ENCODE measurements around the gene ZNF367.

ZNF367 gene

DNA sequence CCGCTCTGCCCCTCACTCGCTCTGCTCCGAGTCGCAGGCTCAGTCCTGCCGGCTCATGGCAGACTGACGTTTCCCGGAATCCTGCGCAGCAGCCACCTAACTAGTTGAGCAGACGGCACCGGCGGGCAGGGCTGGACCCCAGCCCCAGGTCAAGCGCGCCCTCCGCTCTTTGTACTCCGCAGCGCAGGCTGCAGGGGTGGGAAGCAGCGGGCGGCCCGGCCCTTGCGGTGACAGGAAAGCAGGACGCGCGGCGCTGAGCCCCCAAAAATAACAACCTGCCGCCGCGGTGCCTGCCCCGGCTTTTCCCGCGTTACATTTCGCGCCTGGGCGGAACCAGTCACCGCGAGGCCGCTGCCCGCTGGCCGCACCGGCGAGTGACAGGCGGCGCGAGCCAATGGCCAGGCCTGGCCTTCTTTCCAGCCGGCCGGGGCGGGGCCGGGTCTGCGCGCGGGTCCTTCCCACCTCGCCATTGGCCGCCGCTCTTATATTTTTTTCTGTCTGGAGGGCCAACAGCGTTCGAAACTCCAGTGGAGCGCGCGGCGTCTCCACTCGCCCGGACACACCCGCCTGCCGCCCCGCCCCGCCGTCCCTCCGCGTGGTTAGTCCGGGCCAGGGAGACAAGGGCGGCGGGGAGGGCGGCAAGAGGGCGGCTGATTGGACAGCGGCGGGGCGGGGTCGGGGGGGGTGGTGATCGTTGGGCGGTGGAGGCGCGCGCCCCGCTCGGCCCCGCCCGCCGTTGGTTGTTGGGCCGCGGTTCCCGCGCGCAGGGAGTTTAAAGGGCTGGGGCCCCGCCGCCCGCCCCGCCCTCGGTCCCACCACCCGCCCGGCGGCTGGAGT lies at the start of gene ZNF367:
Gene ZNF367, minus strand, starts transcription at position 288 of the 837 bp plus-strand sequence. CDS start 338 bp downstream, outside the sequence.
- Histone ChIP-seq H3K9ac (peak within 1 kb of the TSS; percentile 98), H3K27me3 (no peaks in the 10 kb centered on the region), H3K27ac (peak within 1 kb of the TSS; percentile 98), H3K4me3 (peak within 1 kb of the TSS; percentile 89), H3K4me1 (peaks cover 56% of the 10 kb centered on the region), H3K36me3 (no peaks in the 10 kb centered on the region), H3K4me2 (peak within 1 kb of the TSS; percentile 90), H4K20me1 (peaks cover 38% of the 10 kb centered on the region), H3K9me3 (no peaks in the 10 kb centered on the region)
- TF ChIP-seq Cebpa-rat (IDR thresholded peaks at IDR 0.05): no peak

DNA sequence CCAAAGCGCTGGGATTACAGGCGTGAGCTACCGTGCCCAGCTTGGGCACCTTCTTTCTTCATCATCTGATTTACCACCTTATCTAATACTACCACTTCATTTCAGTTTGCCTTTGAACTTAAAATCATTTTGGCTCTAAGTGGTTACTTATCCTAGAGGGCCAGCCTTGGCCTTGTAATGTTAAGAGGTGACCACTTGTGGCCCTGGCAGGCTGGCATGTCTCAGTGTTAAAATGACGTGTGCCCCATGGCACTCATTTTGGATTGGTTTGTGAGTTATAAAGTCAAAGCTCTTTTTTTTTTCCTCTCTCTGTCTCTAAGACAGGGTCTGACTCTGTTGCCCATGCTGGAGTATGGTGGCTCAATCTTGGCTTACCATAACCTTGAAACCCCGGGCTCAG lies 49.6 kb upstream of the ZNF367 start:
- H3K27ac ChIP-seq: no peak overlapping the region
- TF ChIP-seq Cebpa-rat (IDR thresholded peaks at IDR 0.05): no peak
- no peaks in the 10 kb centered on the region for H3K27me3 ChIP-seq
- H3K4me3 ChIP-seq: no peak overlapping the region
- no peaks in the 10 kb centered on the region for H4K20me1 ChIP-seq
- H3K4me2 ChIP-seq: no peak overlapping the region
- no peak overlapping the region for H3K9ac ChIP-seq
- H3K36me3 ChIP-seq: 0 out of 2 replicates have a peak, but pooled peaks cover 6% of the 10 kb centered on the region
- H3K4me1 ChIP-seq: no peaks in the 10 kb centered on the region
- H3K9me3 ChIP-seq: no peaks in the 10 kb centered on the region

- TF ChIP-seq Cebpa-rat (IDR thresholded peaks at IDR 0.05): no peak
- H3K36me3 ChIP-seq: no peaks in the 10 kb centered on the region
- H3K27me3 ChIP-seq: no peaks in the 10 kb centered on the region
- H3K27ac ChIP-seq: no peak overlapping the region
- no peak overlapping the region for H3K9ac ChIP-seq
- no peaks in the 10 kb centered on the region for H3K9me3 ChIP-seq
- H3K4me1 ChIP-seq: no peaks in the 10 kb centered on the region
- H3K4me3 ChIP-seq: no peak overlapping the region
- H4K20me1 ChIP-seq: no peaks in the 10 kb centered on the region
- H3K4me2 ChIP-seq: no peak overlapping the region
Measured at GRCh38 chr9:96464426-96464825, 46.3 kb upstream of the ZNF367 start.

DNA sequence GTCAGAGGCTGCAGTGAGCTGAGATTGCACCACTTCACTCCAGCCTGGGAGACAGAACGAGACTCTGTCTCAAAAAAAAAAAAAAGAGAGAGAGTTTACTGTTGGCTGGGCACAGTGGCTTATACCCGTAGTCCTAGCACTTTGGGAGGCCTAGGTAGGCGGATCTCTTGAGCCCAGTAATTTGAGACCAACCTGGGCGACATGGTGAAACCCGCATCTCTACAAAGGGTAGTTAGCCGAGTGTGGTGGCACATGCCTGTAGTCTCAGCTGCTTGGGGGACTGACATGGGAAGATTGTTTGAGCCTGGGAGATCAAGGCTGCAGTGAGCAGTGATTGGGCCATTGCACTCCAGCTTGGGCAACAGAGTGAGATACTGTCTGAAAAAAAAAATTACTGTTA lies 44.4 kb upstream of the ZNF367 start:
- H3K27ac ChIP-seq: no peak overlapping the region
- no peak for TF ChIP-seq Cebpa-rat (IDR thresholded peaks at IDR 0.05)
- no peaks in the 10 kb centered on the region for H3K9me3 ChIP-seq
- H3K27me3 ChIP-seq: no peaks in the 10 kb centered on the region
- H3K4me3 ChIP-seq: no peak overlapping the region
- no peak overlapping the region for H3K4me2 ChIP-seq
- no peaks in the 10 kb centered on the region for H3K36me3 ChIP-seq
- H3K9ac ChIP-seq: no peak overlapping the region
- H3K4me1 ChIP-seq: no peaks in the 10 kb centered on the region
- no peaks in the 10 kb centered on the region for H4K20me1 ChIP-seq

DNA sequence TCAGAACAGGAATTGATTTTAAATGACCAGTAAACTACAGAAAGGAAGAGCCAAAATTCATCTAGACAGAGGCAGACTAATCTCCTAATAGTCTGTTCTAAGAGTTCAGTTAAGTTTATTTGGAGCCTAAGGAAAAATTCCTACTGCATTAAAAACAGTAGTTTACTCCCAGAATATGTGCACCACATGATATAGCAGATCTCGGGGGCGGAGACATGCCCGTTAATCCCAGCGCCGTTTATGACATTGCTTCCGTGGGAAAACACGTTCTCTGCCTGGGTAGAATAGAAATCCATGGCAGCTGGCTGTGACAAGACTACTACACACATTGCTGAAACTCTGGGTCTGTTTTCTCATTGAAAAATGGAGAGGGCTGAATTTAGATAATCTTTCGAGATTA lies 43.2 kb upstream of the ZNF367 start:
- Histone ChIP-seq H3K27ac (no peak overlapping the region), H3K4me1 (no peaks in the 10 kb centered on the region), H3K4me2 (no peak overlapping the region), H3K9me3 (no peaks in the 10 kb centered on the region), H3K27me3 (no peaks in the 10 kb centered on the region), H3K36me3 (no peaks in the 10 kb centered on the region), H3K4me3 (no peak overlapping the region), H3K9ac (no peak overlapping the region), H4K20me1 (no peaks in the 10 kb centered on the region)
- no peak for TF ChIP-seq Cebpa-rat (IDR thresholded peaks at IDR 0.05)

- H3K4me2 ChIP-seq: no peak overlapping the region
- no peaks in the 10 kb centered on the region for H4K20me1 ChIP-seq
- H3K27me3 ChIP-seq: no peaks in the 10 kb centered on the region
- no peaks in the 10 kb centered on the region for H3K4me1 ChIP-seq
- no peak overlapping the region for H3K9ac ChIP-seq
- no peak overlapping the region for H3K4me3 ChIP-seq
- H3K9me3 ChIP-seq: no peaks in the 10 kb centered on the region
- no peak overlapping the region for H3K27ac ChIP-seq
- no peak for TF ChIP-seq Cebpa-rat (IDR thresholded peaks at IDR 0.05)
- no peaks in the 10 kb centered on the region for H3K36me3 ChIP-seq
Measured at GRCh38 chr9:96460882-96461281, 42.7 kb upstream of the ZNF367 start.

DNA sequence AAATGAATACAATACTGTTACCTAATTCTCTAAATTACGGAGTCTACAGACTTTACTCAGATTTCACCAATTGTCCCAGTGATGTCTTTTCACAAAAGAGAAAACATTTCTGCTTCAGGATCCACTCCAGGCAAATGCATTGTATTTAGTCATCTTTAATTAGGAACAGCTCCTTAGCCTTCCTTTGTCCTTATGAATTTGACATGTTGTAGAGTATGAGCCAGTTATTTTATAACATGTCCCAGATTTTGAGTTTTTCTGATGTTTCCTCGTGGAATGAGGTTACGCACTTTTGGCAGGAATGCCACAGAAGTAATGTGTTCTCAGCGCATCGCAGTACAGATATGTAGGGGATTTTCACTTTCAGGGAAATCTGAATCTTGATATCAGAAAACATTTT lies 42.3 kb upstream of the ZNF367 start:
- Histone ChIP-seq H4K20me1 (no peaks in the 10 kb centered on the region), H3K9me3 (no peaks in the 10 kb centered on the region), H3K27me3 (no peaks in the 10 kb centered on the region), H3K4me2 (no peak overlapping the region), H3K36me3 (no peaks in the 10 kb centered on the region), H3K27ac (no peak overlapping the region), H3K4me1 (no peaks in the 10 kb centered on the region), H3K9ac (no peak overlapping the region), H3K4me3 (no peak overlapping the region)
- no peak for TF ChIP-seq Cebpa-rat (IDR thresholded peaks at IDR 0.05)

- H4K20me1 ChIP-seq: no peaks in the 10 kb centered on the region
- H3K36me3 ChIP-seq: no peaks in the 10 kb centered on the region
- no peaks in the 10 kb centered on the region for H3K27me3 ChIP-seq
- H3K4me1 ChIP-seq: no peaks in the 10 kb centered on the region
- no peak overlapping the region for H3K4me2 ChIP-seq
- H3K9ac ChIP-seq: no peak overlapping the region
- no peak for TF ChIP-seq Cebpa-rat (IDR thresholded peaks at IDR 0.05)
- no peaks in the 10 kb centered on the region for H3K9me3 ChIP-seq
- no peak overlapping the region for H3K4me3 ChIP-seq
- H3K27ac ChIP-seq: no peak overlapping the region
Measured at GRCh38 chr9:96459268-96460007, 41.3 kb upstream of the ZNF367 start.

GRCh38 chr9:96458226-96458625 lies 40.1 kb upstream of the ZNF367 start:
- TF ChIP-seq Cebpa-rat (IDR thresholded peaks at IDR 0.05): no peak
- no peaks in the 10 kb centered on the region for H3K36me3 ChIP-seq
- H3K4me3 ChIP-seq: no peak overlapping the region

GRCh38 chr9:96457266-96457665 lies 39.1 kb upstream of the ZNF367 start:
- Histone ChIP-seq H3K4me1 (no peaks in the 10 kb centered on the region), H3K9ac (no peak overlapping the region), H4K20me1 (peaks cover 1% of the 10 kb centered on the region; the same call in 1 of the 2 replicates), H3K27me3 (peaks cover under 1% of the 10 kb centered on the region; the same call in 1 of the 2 replicates), H3K4me3 (no peak overlapping the region), H3K4me2 (no peak overlapping the region), H3K36me3 (no peaks in the 10 kb centered on the region), H3K27ac (no peak overlapping the region), H3K9me3 (no peaks in the 10 kb centered on the region)
- TF ChIP-seq Cebpa-rat (IDR thresholded peaks at IDR 0.05): no peak

More at GRCh38 chr9:96458226-96458625, 40.1 kb upstream of the ZNF367 start:
- no peak overlapping the region for H3K4me2 ChIP-seq
- H3K9ac ChIP-seq: no peak overlapping the region
- no peaks in the 10 kb centered on the region for H3K9me3 ChIP-seq
- no peak overlapping the region for H3K27ac ChIP-seq
- no peaks in the 10 kb centered on the region for H4K20me1 ChIP-seq
- H3K4me1 ChIP-seq: no peaks in the 10 kb centered on the region
- H3K27me3 ChIP-seq: no peaks in the 10 kb centered on the region

Data from BLaER1 (cell line).